ENCODE results near the gene ADCY2.

The ADCY2 gene

GRCh38 chr5:7828269-7828668, 432.3 kb downstream of the ADCY2 start:
- no peak for DNase-seq (ENCODE audit: low read depth in 2 of 2)

GRCh38 chr5:7834982-7835381, 439.0 kb downstream of the ADCY2 start:
- DNase-seq (ENCODE audit: low read depth in 2 of 2), result no peak

GRCh38 chr5:7837403-7837802, 441.5 kb downstream of the ADCY2 start:
- DNase-seq (ENCODE audit: low read depth in 2 of 2), result no peak

GRCh38 chr5:7842531-7842930, 446.6 kb downstream of the ADCY2 start:
- no peak for DNase-seq (ENCODE audit: low read depth in 2 of 2)

- DNase-seq (ENCODE audit: low read depth in 2 of 2), result no peak
Measured at GRCh38 chr5:7844901-7845300, 449.0 kb downstream of the ADCY2 start.

- no peak for DNase-seq (ENCODE audit: low read depth in 2 of 2)
Measured at GRCh38 chr5:7845557-7845956, 449.6 kb downstream of the ADCY2 start.

- DNase-seq (ENCODE audit: low read depth in 2 of 2), result no peak
Measured at GRCh38 chr5:7846327-7846726, 450.4 kb downstream of the ADCY2 start.

GRCh38 chr5:7848296-7848695, 452.4 kb downstream of the ADCY2 start:
- DNase-seq (ENCODE audit: low read depth in 2 of 2), result no peak

GRCh38 chr5:7849681-7850394, 453.9 kb downstream of the ADCY2 start:
- DNase-seq (ENCODE audit: low read depth in 2 of 2), result no peak

- no peak for DNase-seq (ENCODE audit: low read depth in 2 of 2)
Measured at GRCh38 chr5:7850395-7851239, 454.7 kb downstream of the ADCY2 start, which contains the start of gene CFAP90. Gene CFAP90, minus strand, starts transcription at chr5:7851133. Its CDS starts 112 bp downstream, at chr5:7851021.

- no peak for DNase-seq (ENCODE audit: low read depth in 2 of 2)
Measured at GRCh38 chr5:7851240-7851592, 455.3 kb downstream of the ADCY2 start.

GRCh38 chr5:7851617-7852289, 455.8 kb downstream of the ADCY2 start:
- DNase-seq (ENCODE audit: low read depth in 2 of 2), result no peak

- no peak for DNase-seq (ENCODE audit: low read depth in 2 of 2)
Measured at GRCh38 chr5:7852542-7852941, 456.6 kb downstream of the ADCY2 start.

- DNase-seq (ENCODE audit: low read depth in 2 of 2), result no peak
Measured at GRCh38 chr5:7852988-7853387, 457.1 kb downstream of the ADCY2 start.

- no peak for DNase-seq (ENCODE audit: low read depth in 2 of 2)
Measured at GRCh38 chr5:7855611-7856010, 459.7 kb downstream of the ADCY2 start.

- no peak for DNase-seq (ENCODE audit: low read depth in 2 of 2)
Measured at GRCh38 chr5:7856855-7857254, 460.9 kb downstream of the ADCY2 start.

- no peak for DNase-seq (ENCODE audit: low read depth in 2 of 2)
Measured at GRCh38 chr5:7857361-7857760, 461.4 kb downstream of the ADCY2 start.

GRCh38 chr5:7857926-7858632, 462.1 kb downstream of the ADCY2 start:
- DNase-seq (ENCODE audit: low read depth in 2 of 2), result no peak

- no peak for DNase-seq (ENCODE audit: low read depth in 2 of 2)
Measured at GRCh38 chr5:7866196-7866595, 470.3 kb downstream of the ADCY2 start.

- DNase-seq (ENCODE audit: low read depth in 2 of 2), result no peak
Measured at GRCh38 chr5:7867260-7867659, 471.3 kb downstream of the ADCY2 start.

GRCh38 chr5:7868427-7868772, 472.5 kb downstream of the ADCY2 start:
- no peak for DNase-seq (ENCODE audit: low read depth in 2 of 2)
